D721Med (cell line): Measurements from ENCODE around the gene DTD1.

ENCODE experiments used
- DNase-seq: peaks from one replicate; pipeline ENCODE4 v3.0.0; 2011; ENCODE audit warnings: low spot score; ENCODE audit not compliant: insufficient read length
- FAIRE-seq: peaks from 2 replicates; lab custom pipeline; 2011; peaks lifted over from hg19 to GRCh38; lab: Jason Lieb, UNC
- TF ChIP-seq, protein P1 (sequence below): IDR thresholded peaks from 2 replicates; pipeline ENCODE4 v1.5.1; 2012; ENCODE audit warnings: mild to moderate bottlenecking, control low read depth; ENCODE audit not compliant: insufficient read depth; ENCODE audit errors: missing control alignments

Gene DTD1, protein sequence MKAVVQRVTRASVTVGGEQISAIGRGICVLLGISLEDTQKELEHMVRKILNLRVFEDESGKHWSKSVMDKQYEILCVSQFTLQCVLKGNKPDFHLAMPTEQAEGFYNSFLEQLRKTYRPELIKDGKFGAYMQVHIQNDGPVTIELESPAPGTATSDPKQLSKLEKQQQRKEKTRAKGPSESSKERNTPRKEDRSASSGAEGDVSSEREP

DNA sequence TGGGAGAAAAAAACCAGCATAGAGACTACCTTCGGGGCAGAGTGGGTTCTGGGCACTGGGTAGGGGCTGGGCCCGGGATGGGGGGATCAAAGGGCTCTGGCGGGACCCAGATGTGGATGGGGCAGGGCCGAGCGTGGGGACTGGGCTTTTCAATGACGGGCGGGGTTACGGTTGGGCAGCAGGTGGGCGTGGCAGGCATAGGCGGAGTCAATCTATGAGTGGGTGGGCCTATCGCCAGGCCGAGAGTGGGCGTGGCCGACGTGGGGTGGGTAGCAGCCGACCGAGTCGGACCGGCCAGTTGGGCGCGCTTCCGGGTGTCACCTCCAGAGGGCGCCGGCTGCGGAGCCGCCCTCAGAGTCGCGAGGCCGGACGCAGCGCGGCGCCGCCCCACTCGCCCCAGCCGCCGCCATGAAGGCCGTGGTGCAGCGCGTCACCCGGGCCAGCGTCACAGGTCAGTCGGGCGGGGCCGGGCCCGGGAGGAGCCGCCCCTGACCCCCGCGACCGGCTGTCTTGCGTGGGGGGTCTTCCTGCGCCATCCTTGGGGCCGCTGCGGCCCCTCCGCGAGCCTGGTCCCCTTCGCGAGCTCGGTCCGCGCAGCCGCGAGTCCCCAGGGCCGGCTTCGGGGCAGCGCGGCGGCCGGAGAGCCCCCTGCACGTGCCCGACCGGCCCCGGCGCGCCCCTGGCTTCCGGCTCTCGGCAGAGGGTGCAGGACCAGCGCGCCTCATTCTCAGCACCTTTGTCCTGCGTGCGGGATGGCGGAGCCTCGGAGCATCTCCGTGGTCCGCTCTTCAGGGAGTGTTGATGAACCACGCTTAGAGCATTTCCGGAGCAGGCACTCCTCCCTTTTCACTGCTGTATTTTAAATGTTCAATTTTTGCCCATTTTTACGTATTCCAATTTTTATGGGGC lies at the start of gene DTD1:
DTD1 (plus strand) TSS at position 390 of the 909 bp plus-strand sequence; CDS start at position 409, 19 bp downstream.
- FAIRE-seq (no peak), DNase-seq (no peak)
- TF ChIP-seq, protein P1, sequence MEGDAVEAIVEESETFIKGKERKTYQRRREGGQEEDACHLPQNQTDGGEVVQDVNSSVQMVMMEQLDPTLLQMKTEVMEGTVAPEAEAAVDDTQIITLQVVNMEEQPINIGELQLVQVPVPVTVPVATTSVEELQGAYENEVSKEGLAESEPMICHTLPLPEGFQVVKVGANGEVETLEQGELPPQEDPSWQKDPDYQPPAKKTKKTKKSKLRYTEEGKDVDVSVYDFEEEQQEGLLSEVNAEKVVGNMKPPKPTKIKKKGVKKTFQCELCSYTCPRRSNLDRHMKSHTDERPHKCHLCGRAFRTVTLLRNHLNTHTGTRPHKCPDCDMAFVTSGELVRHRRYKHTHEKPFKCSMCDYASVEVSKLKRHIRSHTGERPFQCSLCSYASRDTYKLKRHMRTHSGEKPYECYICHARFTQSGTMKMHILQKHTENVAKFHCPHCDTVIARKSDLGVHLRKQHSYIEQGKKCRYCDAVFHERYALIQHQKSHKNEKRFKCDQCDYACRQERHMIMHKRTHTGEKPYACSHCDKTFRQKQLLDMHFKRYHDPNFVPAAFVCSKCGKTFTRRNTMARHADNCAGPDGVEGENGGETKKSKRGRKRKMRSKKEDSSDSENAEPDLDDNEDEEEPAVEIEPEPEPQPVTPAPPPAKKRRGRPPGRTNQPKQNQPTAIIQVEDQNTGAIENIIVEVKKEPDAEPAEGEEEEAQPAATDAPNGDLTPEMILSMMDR = peak; percentile 37

DNA sequence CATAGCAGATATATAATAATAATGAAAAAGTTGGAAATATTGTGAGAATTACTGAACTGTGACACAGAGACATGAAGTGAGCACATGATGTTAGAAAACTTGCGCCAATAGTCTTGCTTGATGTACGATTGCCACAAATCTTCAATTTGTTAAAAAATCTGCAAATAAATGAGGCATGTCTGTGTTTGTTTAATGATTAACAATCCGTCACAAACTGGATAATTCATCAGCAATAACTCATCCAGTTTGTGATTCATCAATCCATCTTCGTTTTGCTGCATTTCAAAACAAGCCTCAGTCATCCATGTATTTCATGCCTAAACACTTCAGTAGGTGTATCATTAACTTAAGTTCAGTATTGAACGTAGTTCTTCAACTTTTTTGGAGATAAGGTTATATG lies 46.1 kb upstream of the DTD1 start:
- DNase-seq (no peak), FAIRE-seq (no peak)
- TF ChIP-seq, protein P1 = no peak

DNA sequence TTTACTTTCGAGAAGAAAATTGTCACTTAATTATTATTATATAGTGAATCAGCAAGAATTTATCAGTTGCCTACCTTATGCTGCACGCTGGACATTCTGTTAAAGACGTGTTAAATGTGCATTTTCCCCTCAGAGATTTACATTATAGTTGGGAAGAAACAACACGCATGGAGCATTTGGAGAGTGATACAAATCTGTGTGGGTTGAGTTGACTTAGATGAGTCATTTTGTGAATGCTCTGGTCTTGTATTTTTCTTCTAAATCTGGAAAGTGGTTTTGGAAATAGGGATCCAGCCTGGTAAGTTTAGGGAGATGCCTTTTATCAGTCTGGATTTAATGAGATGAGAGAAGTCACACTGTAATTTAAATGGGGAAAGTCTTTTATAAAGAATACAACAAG lies 44.6 kb upstream of the DTD1 start:
- DNase-seq (no peak), FAIRE-seq (no peak)
- TF ChIP-seq, protein P1 = no peak

DNA sequence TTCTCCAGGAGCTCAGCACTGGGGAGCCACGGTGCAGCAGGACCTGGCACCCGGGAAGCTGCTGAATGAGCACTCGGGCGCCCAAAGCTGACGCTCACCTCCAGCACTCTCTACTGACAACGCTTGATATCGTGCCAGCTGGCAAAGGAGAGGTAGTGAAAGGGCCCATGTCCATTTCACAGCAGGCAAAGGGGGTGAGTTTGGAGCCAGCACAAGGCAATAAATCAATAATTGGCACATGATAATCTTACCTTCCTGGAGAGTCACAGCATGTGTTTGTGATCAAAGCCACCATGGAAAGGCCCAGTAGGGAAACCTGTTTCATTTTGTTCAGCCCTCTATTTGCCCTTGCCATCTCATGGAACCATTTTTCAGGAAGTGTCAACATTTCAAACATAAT lies 43.9 kb upstream of the DTD1 start:
- FAIRE-seq (no peak), DNase-seq (no peak)
- TF ChIP-seq, protein P1 = no peak

DNA sequence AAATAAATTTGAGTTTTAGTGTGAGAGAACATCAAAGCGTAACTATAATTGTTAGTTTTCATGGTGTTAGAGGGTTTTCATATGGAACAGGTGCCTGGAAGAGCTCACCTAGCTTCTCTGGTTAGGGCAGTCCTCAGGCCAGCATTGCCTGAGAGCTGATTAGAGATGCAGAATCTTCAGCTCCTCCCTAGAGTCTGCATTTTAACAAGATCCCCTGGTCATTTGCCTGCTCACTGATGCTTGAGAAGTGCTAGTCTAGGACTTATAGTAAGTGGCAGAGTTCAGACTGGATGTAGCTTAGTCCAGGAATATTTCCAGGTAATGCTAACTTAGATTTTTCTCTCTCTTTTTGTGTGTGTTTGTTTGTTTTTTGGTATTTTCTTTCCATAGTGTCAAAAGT lies 42.3 kb upstream of the DTD1 start:
- FAIRE-seq = no peak
- TF ChIP-seq, protein P1 = no peak

DNA sequence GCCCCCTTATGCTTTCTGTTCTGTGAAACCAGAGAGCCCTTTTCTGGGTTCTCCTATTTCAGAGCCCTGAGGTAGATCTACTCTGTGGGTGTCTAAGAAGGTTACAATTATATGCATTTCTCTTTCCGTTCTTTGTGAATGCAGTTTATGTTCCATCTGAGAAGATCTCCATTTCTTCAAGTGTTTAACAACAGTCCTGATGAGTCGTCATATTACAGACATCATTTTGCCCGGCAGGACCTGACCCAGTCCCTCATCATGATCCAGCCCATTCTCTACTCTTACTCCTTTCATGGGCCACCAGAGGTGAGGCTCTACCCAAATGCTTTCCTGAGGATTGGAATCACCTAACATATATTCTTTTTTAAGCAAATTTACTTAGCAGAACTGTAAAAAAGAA lies 39.4 kb upstream of the DTD1 start:
- DNase-seq (no peak), FAIRE-seq (no peak)
- TF ChIP-seq, protein P1 = no peak

More for the DNA sequence above, 42.3 kb upstream of the DTD1 start:
- DNase-seq = no peak
